ENCODE data around the gene HPGDS. TPM values are rescaled to one million over a fixed set of nuclear protein-coding genes. Genes with fewer than 3 reads are reported as not detected.
"Not testable (repeated sequence)": the region's sequence is repeated elsewhere in the genome, so short reads cannot be mapped to it uniquely, and the experiment has no call there.

HPGDS gene
- total and polyA plus RNA-seq, 2 experiments from 2014 or later, result not detected

- not testable (repeated sequence) for H2AFZ ChIP-seq; H4K20me1 ChIP-seq (replicated peaks; ENCODE audit: insufficient read depth); H3K27ac Mint-ChIP-seq; H3K36me3 ChIP-seq (ENCODE audit: insufficient read depth); H3K27me3 ChIP-seq (ENCODE audit: insufficient read depth); H3K79me2 ChIP-seq (replicated peaks; ENCODE audit: insufficient read depth); H3K9me2 ChIP-seq (ENCODE audit: insufficient read depth); H3F3A ChIP-seq (replicated peaks; ENCODE audit: low read depth); DNase-seq (ENCODE audit: low spot score); H3K4me2 ChIP-seq; H3K4me1 ChIP-seq (ENCODE audit: insufficient read depth); H3K4me3 ChIP-seq; H3K4me3 Mint-ChIP-seq; H3K4me1 Mint-ChIP-seq; ATAC-seq; H3K27ac ChIP-seq (ENCODE audit: low read depth)
- Mint-ChIP-seq H3K27me3 (ENCODE audit: insufficient read depth, low read depth, poor library complexity) (peaks cover 11% of the 10 kb centered on the region), H3K36me3 (ENCODE audit: low read depth) (peaks cover 19% of the 10 kb centered on the region), H3K9me3 (peaks cover 28% of the 10 kb centered on the region)
These were observed 45.3 kb upstream of the HPGDS start for GRCh38 chr4:94387965-94388364.

GRCh38 chr4:94385452-94385851 is 42.8 kb upstream of the HPGDS start:
- not testable (repeated sequence) for H3K9me2 ChIP-seq (ENCODE audit: insufficient read depth); H3K27me3 Mint-ChIP-seq (ENCODE audit: insufficient read depth, low read depth, poor library complexity); H3K27ac Mint-ChIP-seq; DNase-seq (ENCODE audit: low spot score); H3K79me2 ChIP-seq (replicated peaks; ENCODE audit: insufficient read depth); H3K4me2 ChIP-seq; H3K4me1 Mint-ChIP-seq; H3K27me3 ChIP-seq (ENCODE audit: insufficient read depth); H3K4me3 Mint-ChIP-seq; H3F3A ChIP-seq (replicated peaks; ENCODE audit: low read depth); H4K20me1 ChIP-seq (replicated peaks; ENCODE audit: insufficient read depth); ATAC-seq; H3K4me1 ChIP-seq (ENCODE audit: insufficient read depth); H2AFZ ChIP-seq; H3K36me3 ChIP-seq (ENCODE audit: insufficient read depth); H3K4me3 ChIP-seq; H3K27ac ChIP-seq (ENCODE audit: low read depth)
- Mint-ChIP-seq H3K36me3 (ENCODE audit: low read depth) (peaks cover 19% of the 10 kb centered on the region), H3K9me3 (peaks cover 28% of the 10 kb centered on the region)

GRCh38 chr4:94382891-94383290 is 40.3 kb upstream of the HPGDS start:
- not testable (repeated sequence) for H3K27me3 Mint-ChIP-seq (ENCODE audit: insufficient read depth, low read depth, poor library complexity); H3F3A ChIP-seq (replicated peaks; ENCODE audit: low read depth); H3K36me3 ChIP-seq (ENCODE audit: insufficient read depth); H3K27me3 ChIP-seq (ENCODE audit: insufficient read depth); H3K79me2 ChIP-seq (replicated peaks; ENCODE audit: insufficient read depth); ATAC-seq; DNase-seq (ENCODE audit: low spot score); H3K27ac Mint-ChIP-seq; H3K4me2 ChIP-seq; H3K4me1 Mint-ChIP-seq; H3K36me3 Mint-ChIP-seq (ENCODE audit: low read depth); H3K4me3 Mint-ChIP-seq; H3K4me1 ChIP-seq (ENCODE audit: insufficient read depth); H4K20me1 ChIP-seq (replicated peaks; ENCODE audit: insufficient read depth); H3K4me3 ChIP-seq; H3K9me2 ChIP-seq (ENCODE audit: insufficient read depth)
- Histone ChIP-seq H2AFZ (peak overlapping the region; percentile 70; the same call in 1 of the 2 replicates), H3K27ac (ENCODE audit: low read depth) (peak overlapping the region; percentile 53; the same call in 1 of the 2 replicates)
- H3K9me3 Mint-ChIP-seq, result peaks cover 14% of the 10 kb centered on the region

- Histone ChIP-seq H3K4me3 (no peak overlapping the region), H2AFZ (no peak overlapping the region), H3K4me2 (no peak overlapping the region), H3F3A (replicated peaks; ENCODE audit: low read depth) (no peaks in the 10 kb centered on the region), H3K36me3 (ENCODE audit: insufficient read depth) (no peaks in the 10 kb centered on the region), H3K9me2 (ENCODE audit: insufficient read depth) (no peaks in the 10 kb centered on the region), H3K27me3 (ENCODE audit: insufficient read depth) (no peaks in the 10 kb centered on the region), H3K79me2 (replicated peaks; ENCODE audit: insufficient read depth) (no peaks in the 10 kb centered on the region), H3K4me1 (ENCODE audit: insufficient read depth) (no peaks in the 10 kb centered on the region), H4K20me1 (replicated peaks; ENCODE audit: insufficient read depth) (no peaks in the 10 kb centered on the region), H3K27ac (ENCODE audit: low read depth) (no peak overlapping the region)
- no peak for TF ChIP-seq ZNF114 (CRISPR knock-in tag; IDR thresholded peaks at IDR 0.05)
- no peak for TF ChIP-seq STAT1 (IDR thresholded peaks at IDR 0.05; ENCODE audit: unreplicated experiment)
- TF ChIP-seq ETS1 (IDR thresholded peaks at IDR 0.05), result no peak
- no peak for TF ChIP-seq CTCF (conservative IDR thresholded peaks at IDR 0.05; ENCODE audit: low read depth in 2 of 2)
- no peak for TF ChIP-seq REST (IDR thresholded peaks at IDR 0.05; ENCODE audit: unreplicated experiment)
- TF ChIP-seq EZH2phosphoT487 (IDR thresholded peaks at IDR 0.05; ENCODE audit: unreplicated experiment), result no peak
- no peak for TF ChIP-seq NANOG (IDR thresholded peaks at IDR 0.05; ENCODE audit: borderline replicate concordance)
- no peak for TF ChIP-seq EZH2 (IDR thresholded peaks at IDR 0.05; ENCODE audit: low read depth, unreplicated experiment)
- Mint-ChIP-seq H3K4me3 (no peak overlapping the region), H3K4me1 (0 out of 3 replicates have a peak, but pooled peaks cover 2% of the 10 kb centered on the region), H3K36me3 (ENCODE audit: low read depth) (no peaks in the 10 kb centered on the region), H3K9me3 (no peaks in the 10 kb centered on the region), H3K27ac (no peak overlapping the region), H3K27me3 (ENCODE audit: insufficient read depth, low read depth, poor library complexity) (peaks cover 4% of the 10 kb centered on the region)
- ATAC-seq (no peak), DNase-seq (ENCODE audit: low spot score) (no peak)
These were observed 35.4 kb upstream of the HPGDS start for GRCh38 chr4:94378047-94378446.

Measured in GM23338 (cell line).